ENCODE measurements around the gene SHISA5. TPM values are rescaled to one million over a fixed set of nuclear protein-coding genes. Genes with fewer than 3 reads are reported as not detected.

SHISA5 gene
- total RNA-seq, 1 experiment from 2014 or later: 137 TPM

DNA sequence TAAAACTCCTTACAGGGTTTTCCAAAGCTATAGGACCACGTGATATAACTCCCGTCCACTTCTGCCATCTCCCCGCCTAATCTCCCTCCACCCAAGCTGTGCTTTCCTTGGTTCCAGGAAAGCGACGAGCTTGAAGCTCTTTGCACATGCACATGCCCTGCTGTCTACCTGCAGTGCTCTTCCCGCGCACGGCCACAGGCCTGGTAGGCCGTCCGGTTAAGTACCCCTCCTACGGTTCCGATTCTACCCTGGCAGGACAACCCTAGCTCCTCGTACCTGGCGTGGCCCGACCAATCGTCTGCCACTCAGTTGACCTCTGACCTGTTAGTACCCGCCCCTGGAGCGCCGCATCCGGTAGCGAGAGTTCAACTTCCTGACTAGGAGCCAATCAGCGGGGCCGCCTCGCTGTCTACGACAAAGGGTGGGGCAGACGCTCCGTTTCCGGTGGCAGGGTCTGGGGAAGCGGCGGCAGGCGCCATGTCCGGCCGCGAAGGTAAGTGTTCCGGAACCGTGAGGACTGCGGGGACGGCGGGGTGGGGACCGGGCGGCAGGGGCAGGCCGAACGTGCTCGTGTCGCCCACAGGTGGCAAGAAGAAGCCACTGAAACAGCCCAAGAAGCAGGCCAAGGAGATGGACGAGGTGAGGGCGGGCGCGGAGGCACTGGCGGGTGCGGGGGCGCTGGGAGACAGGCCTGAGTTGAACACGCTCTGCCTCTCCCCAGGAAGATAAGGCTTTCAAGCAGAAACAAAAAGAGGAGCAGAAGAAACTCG, 64.0 kb downstream of the SHISA5 start, which contains the start of the genes CCDC51 and TMA7 (continued):
- TF ChIP-seq ESRRA (CRISPR knock-in tag; IDR thresholded peaks at IDR 0.05; ENCODE audit: borderline replicate concordance) (peak; percentile 65; the same call in 1 of the 2 replicates), TEAD1 (CRISPR knock-in tag; IDR thresholded peaks at IDR 0.05) (peak; percentile 57; the same call in 1 of the 2 replicates), MYBL2 (CRISPR knock-in tag; IDR thresholded peaks at IDR 0.05) (peak; percentile 85), FOXP1 (CRISPR knock-in tag; IDR thresholded peaks at IDR 0.05; ENCODE audit: borderline replicate concordance) (peak; percentile 88; the same call in 1 of the 2 replicates), CBFB (CRISPR knock-in tag; IDR thresholded peaks at IDR 0.05; ENCODE audit: low read depth) (peak; percentile 20; the same call in 1 of the 2 replicates), RELA (CRISPR knock-in tag; IDR thresholded peaks at IDR 0.05; ENCODE audit: borderline replicate concordance) (0 out of 2 replicates have a peak, but pooled peaks have one; percentile 27), CREM (CRISPR knock-in tag; IDR thresholded peaks at IDR 0.05) (peak; percentile 90), NR2C2 (CRISPR knock-in tag; IDR thresholded peaks at IDR 0.05) (peak; percentile 97), FOXK1 (CRISPR knock-in tag; IDR thresholded peaks at IDR 0.05) (peak; percentile 96), NR3C1 (CRISPR knock-in tag; conservative IDR thresholded peaks at IDR 0.05; ENCODE audit: low read depth) (no peak), ELF4 (CRISPR knock-in tag; IDR thresholded peaks at IDR 0.05; ENCODE audit: low read depth) (no peak), SMAD3 (CRISPR knock-in tag; IDR thresholded peaks at IDR 0.05; ENCODE audit: borderline replicate concordance) (peak; percentile 91), ZNF219 (CRISPR knock-in tag; IDR thresholded peaks at IDR 0.05; ENCODE audit: borderline replicate concordance) (no peak), CREB1 (CRISPR knock-in tag; IDR thresholded peaks at IDR 0.05) (0 out of 2 replicates have a peak, but pooled peaks have one; percentile 61), TP53 (CRISPR knock-in tag; IDR thresholded peaks at IDR 0.05) (peak; percentile 39; the same call in 1 of the 2 replicates)
- TF ChIP-seq, protein P1, sequence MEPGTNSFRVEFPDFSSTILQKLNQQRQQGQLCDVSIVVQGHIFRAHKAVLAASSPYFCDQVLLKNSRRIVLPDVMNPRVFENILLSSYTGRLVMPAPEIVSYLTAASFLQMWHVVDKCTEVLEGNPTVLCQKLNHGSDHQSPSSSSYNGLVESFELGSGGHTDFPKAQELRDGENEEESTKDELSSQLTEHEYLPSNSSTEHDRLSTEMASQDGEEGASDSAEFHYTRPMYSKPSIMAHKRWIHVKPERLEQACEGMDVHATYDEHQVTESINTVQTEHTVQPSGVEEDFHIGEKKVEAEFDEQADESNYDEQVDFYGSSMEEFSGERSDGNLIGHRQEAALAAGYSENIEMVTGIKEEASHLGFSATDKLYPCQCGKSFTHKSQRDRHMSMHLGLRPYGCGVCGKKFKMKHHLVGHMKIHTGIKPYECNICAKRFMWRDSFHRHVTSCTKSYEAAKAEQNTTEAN (CRISPR knock-in tag; IDR thresholded peaks at IDR 0.05): 0 out of 2 replicates have a peak, but pooled peaks have one; percentile 69
- TF ChIP-seq, protein P2, sequence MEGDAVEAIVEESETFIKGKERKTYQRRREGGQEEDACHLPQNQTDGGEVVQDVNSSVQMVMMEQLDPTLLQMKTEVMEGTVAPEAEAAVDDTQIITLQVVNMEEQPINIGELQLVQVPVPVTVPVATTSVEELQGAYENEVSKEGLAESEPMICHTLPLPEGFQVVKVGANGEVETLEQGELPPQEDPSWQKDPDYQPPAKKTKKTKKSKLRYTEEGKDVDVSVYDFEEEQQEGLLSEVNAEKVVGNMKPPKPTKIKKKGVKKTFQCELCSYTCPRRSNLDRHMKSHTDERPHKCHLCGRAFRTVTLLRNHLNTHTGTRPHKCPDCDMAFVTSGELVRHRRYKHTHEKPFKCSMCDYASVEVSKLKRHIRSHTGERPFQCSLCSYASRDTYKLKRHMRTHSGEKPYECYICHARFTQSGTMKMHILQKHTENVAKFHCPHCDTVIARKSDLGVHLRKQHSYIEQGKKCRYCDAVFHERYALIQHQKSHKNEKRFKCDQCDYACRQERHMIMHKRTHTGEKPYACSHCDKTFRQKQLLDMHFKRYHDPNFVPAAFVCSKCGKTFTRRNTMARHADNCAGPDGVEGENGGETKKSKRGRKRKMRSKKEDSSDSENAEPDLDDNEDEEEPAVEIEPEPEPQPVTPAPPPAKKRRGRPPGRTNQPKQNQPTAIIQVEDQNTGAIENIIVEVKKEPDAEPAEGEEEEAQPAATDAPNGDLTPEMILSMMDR (IDR thresholded peaks at IDR 0.05): no peak
- TF ChIP-seq, protein P3, sequence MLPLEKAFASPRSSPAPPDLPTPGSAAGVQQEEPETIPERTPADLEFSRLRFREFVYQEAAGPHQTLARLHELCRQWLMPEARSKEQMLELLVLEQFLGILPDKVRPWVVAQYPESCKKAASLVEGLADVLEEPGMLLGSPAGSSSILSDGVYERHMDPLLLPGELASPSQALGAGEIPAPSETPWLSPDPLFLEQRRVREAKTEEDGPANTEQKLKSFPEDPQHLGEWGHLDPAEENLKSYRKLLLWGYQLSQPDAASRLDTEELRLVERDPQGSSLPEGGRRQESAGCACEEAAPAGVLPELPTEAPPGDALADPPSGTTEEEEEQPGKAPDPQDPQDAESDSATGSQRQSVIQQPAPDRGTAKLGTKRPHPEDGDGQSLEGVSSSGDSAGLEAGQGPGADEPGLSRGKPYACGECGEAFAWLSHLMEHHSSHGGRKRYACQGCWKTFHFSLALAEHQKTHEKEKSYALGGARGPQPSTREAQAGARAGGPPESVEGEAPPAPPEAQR (CRISPR knock-in tag; IDR thresholded peaks at IDR 0.05): no peak
- TF ChIP-seq, protein P4, sequence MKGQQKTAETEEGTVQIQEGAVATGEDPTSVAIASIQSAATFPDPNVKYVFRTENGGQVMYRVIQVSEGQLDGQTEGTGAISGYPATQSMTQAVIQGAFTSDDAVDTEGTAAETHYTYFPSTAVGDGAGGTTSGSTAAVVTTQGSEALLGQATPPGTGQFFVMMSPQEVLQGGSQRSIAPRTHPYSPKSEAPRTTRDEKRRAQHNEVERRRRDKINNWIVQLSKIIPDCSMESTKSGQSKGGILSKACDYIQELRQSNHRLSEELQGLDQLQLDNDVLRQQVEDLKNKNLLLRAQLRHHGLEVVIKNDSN (CRISPR knock-in tag; IDR thresholded peaks at IDR 0.05): peak; percentile 64
- TF ChIP-seq, protein P5, sequence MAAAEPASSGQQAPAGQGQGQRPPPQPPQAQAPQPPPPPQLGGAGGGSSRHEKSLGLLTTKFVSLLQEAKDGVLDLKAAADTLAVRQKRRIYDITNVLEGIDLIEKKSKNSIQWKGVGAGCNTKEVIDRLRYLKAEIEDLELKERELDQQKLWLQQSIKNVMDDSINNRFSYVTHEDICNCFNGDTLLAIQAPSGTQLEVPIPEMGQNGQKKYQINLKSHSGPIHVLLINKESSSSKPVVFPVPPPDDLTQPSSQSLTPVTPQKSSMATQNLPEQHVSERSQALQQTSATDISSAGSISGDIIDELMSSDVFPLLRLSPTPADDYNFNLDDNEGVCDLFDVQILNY (CRISPR knock-in tag; IDR thresholded peaks at IDR 0.05): peak; percentile 72; the same call in 1 of the 2 replicates
- TF ChIP-seq, protein P6, sequence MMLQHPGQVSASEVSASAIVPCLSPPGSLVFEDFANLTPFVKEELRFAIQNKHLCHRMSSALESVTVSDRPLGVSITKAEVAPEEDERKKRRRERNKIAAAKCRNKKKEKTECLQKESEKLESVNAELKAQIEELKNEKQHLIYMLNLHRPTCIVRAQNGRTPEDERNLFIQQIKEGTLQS (CRISPR knock-in tag; conservative IDR thresholded peaks at IDR 0.05): no peak
- TF ChIP-seq, protein P7, sequence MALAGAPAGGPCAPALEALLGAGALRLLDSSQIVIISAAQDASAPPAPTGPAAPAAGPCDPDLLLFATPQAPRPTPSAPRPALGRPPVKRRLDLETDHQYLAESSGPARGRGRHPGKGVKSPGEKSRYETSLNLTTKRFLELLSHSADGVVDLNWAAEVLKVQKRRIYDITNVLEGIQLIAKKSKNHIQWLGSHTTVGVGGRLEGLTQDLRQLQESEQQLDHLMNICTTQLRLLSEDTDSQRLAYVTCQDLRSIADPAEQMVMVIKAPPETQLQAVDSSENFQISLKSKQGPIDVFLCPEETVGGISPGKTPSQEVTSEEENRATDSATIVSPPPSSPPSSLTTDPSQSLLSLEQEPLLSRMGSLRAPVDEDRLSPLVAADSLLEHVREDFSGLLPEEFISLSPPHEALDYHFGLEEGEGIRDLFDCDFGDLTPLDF (CRISPR knock-in tag; IDR thresholded peaks at IDR 0.05): 0 out of 2 replicates have a peak, but pooled peaks have one; percentile 24
- TF ChIP-seq, protein P8, sequence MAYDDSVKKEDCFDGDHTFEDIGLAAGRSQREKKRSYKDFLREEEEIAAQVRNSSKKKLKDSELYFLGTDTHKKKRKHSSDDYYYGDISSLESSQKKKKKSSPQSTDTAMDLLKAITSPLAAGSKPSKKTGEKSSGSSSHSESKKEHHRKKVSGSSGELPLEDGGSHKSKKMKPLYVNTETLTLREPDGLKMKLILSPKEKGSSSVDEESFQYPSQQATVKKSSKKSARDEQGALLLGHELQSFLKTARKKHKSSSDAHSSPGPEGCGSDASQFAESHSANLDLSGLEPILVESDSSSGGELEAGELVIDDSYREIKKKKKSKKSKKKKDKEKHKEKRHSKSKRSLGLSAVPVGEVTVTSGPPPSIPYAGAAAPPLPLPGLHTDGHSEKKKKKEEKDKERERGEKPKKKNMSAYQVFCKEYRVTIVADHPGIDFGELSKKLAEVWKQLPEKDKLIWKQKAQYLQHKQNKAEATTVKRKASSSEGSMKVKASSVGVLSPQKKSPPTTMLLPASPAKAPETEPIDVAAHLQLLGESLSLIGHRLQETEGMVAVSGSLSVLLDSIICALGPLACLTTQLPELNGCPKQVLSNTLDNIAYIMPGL (CRISPR knock-in tag; IDR thresholded peaks at IDR 0.05): peak; percentile 81
